SK-N-SH treated with all-trans-retinoic acid at 6 μM for 48 hours (cell line): ENCODE measurements around the gene FBL.

ENCODE experiments used
- ARNTL ChIP-seq: fragments of 450-650 bp; formaldehyde crosslinking; IDR thresholded peaks from 2 replicates; pipeline ENCODE4 v1.5.0; 2020; ENCODE audit warnings: low read depth, mild to moderate bottlenecking, moderate library complexity, borderline replicate concordance
- CREB5 ChIP-seq: fragments of 250-450 bp; sonication (Bioruptor Pico); IDR thresholded peaks from 2 replicates; pipeline ENCODE4 v1.5.1; 2020; ENCODE audit warnings: low read depth, mild to moderate bottlenecking, moderate library complexity
- TCF4 ChIP-seq: fragments of 250-450 bp; sonication (Bioruptor Pico); IDR thresholded peaks from 2 replicates; pipeline ENCODE4 v1.8.0; 2021; ENCODE audit warnings: mild to moderate bottlenecking, moderate library complexity, borderline replicate concordance
- TSHZ2 ChIP-seq: fragments of 250-450 bp; sonication (Bioruptor Pico); IDR thresholded peaks from 2 replicates; pipeline ENCODE4 v1.5.0; 2020; ENCODE audit warnings: mild to moderate bottlenecking, moderate library complexity
- ZC3H10 ChIP-seq: fragments of 250-450 bp; sonication (Bioruptor Pico); IDR thresholded peaks from 2 replicates; pipeline ENCODE4 v1.5.1; 2021; ENCODE audit warnings: mild to moderate bottlenecking, moderate library complexity
- ZNF70 ChIP-seq: fragments of 450-650 bp; formaldehyde crosslinking; IDR thresholded peaks from 2 replicates; pipeline ENCODE4 v1.5.0; 2020; ENCODE audit warnings: mild to moderate bottlenecking, moderate library complexity
- ZNF8 ChIP-seq: fragments of 450-650 bp; formaldehyde crosslinking; IDR thresholded peaks from 2 replicates; pipeline ENCODE4 v1.5.0; 2020; ENCODE audit warnings: mild to moderate bottlenecking, moderate library complexity

GRCh38 chr19:39802958-39803357, 43.2 kb downstream of the FBL start:
- no peak for TF ChIP-seq CREB5 (CRISPR knock-in tag)
- TF ChIP-seq TCF4: no peak
- no peak for TF ChIP-seq TSHZ2
- no peak for TF ChIP-seq ZNF8
- no peak for TF ChIP-seq ARNTL (CRISPR knock-in tag)
- no peak for TF ChIP-seq ZNF70 (CRISPR knock-in tag)
- TF ChIP-seq ZC3H10 (CRISPR knock-in tag): no peak
